ENCODE data around the gene DEFB113. TPM values are rescaled to one million over a fixed set of nuclear protein-coding genes. Genes with fewer than 3 reads are reported as not detected.
A peak's percentile ranks its signal among the peaks of the same experiment; 100 is the strongest.

Gene DEFB113
- total RNA-seq, 1 experiment from 2014 or later = not detected

DNA sequence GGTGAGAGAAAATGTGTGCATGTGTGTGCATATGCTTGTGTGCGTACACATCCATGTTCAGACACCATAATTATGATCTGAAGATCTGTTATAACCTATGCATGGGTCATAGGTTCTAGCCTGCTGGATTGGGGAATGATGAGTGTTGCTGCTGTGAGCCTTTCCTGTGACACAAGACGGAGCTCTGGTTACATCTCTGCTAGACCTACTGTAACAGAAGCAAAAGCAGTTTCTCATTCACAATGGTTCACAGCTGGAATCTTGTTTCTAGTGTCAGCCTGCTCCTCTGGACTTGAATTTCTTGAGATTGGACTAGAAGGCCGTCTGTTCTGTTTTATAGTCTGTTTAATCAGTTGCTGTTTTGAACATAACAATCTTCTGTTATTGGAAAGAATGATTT lies 45.6 kb downstream of the DEFB113 start:
- Histone ChIP-seq H3K9me3 (ENCODE audit: control insufficient read depth, low read depth, low read length) (no peaks in the 10 kb centered on the region), H3K56ac (ENCODE audit: insufficient read length, low read depth, low read length) (no peak overlapping the region), H3K4me2 (ENCODE audit: insufficient read depth, insufficient read length, low read length) (no peak overlapping the region), H3T11ph (ENCODE audit: low read length) (no peak overlapping the region), H2BK15ac (ENCODE audit: low read depth, low read length) (no peak overlapping the region), H3K14ac (ENCODE audit: insufficient read depth, low read length) (no peak overlapping the region), H2BK20ac (ENCODE audit: low read depth, low read length, poor library complexity, severe bottlenecking) (no peak overlapping the region), H4K91ac (ENCODE audit: insufficient read length, low read depth, low read length) (no peak overlapping the region), H3K23me2 (ENCODE audit: insufficient read length, low read depth, low read length, poor library complexity, severe bottlenecking) (no peaks in the 10 kb centered on the region), H4K8ac (replicated peaks; ENCODE audit: insufficient read length, low read depth, low read length) (no peak overlapping the region), H2BK5ac (ENCODE audit: insufficient read length, low read length) (no peak overlapping the region), H3K23ac (ENCODE audit: insufficient read length, low read depth, low read length) (no peak overlapping the region), H3K4me1 (ENCODE audit: insufficient read depth, low read length) (peaks cover under 1% of the 10 kb centered on the region; the same call in 1 of the 2 replicates), H3K4ac (ENCODE audit: low read depth, low read length) (no peak overlapping the region), H3K79me2 (ENCODE audit: insufficient read depth, low read length) (no peaks in the 10 kb centered on the region), H3K27me3 (ENCODE audit: insufficient read depth, low read length) (no peaks in the 10 kb centered on the region), H3K79me1 (ENCODE audit: insufficient read depth, low read depth, low read length, poor library complexity, severe bottlenecking) (no peaks in the 10 kb centered on the region), H3K27ac (ENCODE audit: insufficient read length, low read depth, low read length) (no peak overlapping the region), H3K9ac (ENCODE audit: extremely low read depth, insufficient read length, low read length) (no peak overlapping the region), H2AK5ac (ENCODE audit: insufficient read length, low read length) (no peak overlapping the region), H2BK12ac (ENCODE audit: insufficient read length, low read depth, low read length) (no peak overlapping the region), H2AFZ (ENCODE audit: low read length) (no peak overlapping the region), H2BK120ac (ENCODE audit: low read depth, low read length, poor library complexity, severe bottlenecking) (no peak overlapping the region), H3K18ac (ENCODE audit: insufficient read length, low read depth, low read length) (no peak overlapping the region), H4K5ac (ENCODE audit: insufficient read length, low read depth, low read length) (no peak overlapping the region), H4K20me1 (ENCODE audit: control insufficient read depth, insufficient read depth, insufficient read length) (no peaks in the 10 kb centered on the region)
- Mint-ChIP-seq H3K4me3 (no peak overlapping the region), H3K27ac (no peak overlapping the region), H3K27me3 (ENCODE audit: low read depth) (no peaks in the 10 kb centered on the region), H3K36me3 (ENCODE audit: insufficient read depth in 1 of 3, low read depth in 3 of 3) (no peaks in the 10 kb centered on the region; a peak in 2 of 7 replicates), H3K9me3 (no peaks in the 10 kb centered on the region), H3K4me1 (peaks cover 17 to 23% of the 10 kb centered on the region in 2 experiments)
- TF ChIP-seq, protein P1, sequence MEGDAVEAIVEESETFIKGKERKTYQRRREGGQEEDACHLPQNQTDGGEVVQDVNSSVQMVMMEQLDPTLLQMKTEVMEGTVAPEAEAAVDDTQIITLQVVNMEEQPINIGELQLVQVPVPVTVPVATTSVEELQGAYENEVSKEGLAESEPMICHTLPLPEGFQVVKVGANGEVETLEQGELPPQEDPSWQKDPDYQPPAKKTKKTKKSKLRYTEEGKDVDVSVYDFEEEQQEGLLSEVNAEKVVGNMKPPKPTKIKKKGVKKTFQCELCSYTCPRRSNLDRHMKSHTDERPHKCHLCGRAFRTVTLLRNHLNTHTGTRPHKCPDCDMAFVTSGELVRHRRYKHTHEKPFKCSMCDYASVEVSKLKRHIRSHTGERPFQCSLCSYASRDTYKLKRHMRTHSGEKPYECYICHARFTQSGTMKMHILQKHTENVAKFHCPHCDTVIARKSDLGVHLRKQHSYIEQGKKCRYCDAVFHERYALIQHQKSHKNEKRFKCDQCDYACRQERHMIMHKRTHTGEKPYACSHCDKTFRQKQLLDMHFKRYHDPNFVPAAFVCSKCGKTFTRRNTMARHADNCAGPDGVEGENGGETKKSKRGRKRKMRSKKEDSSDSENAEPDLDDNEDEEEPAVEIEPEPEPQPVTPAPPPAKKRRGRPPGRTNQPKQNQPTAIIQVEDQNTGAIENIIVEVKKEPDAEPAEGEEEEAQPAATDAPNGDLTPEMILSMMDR (conservative IDR thresholded peaks at IDR 0.05) = peak; percentile 45; the same call in 2 of the 3 replicates
- WGBS (ENCODE audit: extremely low coverage, insufficient read length, low lambda C conversion rate) = no CpG with 5 or more reads among the region's 3 CpGs
- peak; percentile 43 for DNase-seq
